OCI-LY1 (cell line): ENCODE data around the gene TMEM176B.

Experiments
- EZH2 ChIP-seq: fragments of 200-600 bp; sonication (generic), shearing (Covaris generic); IDR thresholded peaks from 2 replicates; pipeline ENCODE4 v1.8.0; 2017; ENCODE audit warnings: borderline replicate concordance, mixed run types, mild to moderate bottlenecking, antibody characterized with exemption, low read length, moderate library complexity, mixed read lengths
- TF ChIP-seq, protein P1 (sequence below): fragments of 200-600 bp; sonication (generic), shearing (Covaris generic); IDR thresholded peaks from 2 replicates; pipeline ENCODE4 v1.5.1; 2017; ENCODE audit warnings: mild to moderate bottlenecking, antibody characterized with exemption, low read length, moderate library complexity, mixed read lengths

DNA sequence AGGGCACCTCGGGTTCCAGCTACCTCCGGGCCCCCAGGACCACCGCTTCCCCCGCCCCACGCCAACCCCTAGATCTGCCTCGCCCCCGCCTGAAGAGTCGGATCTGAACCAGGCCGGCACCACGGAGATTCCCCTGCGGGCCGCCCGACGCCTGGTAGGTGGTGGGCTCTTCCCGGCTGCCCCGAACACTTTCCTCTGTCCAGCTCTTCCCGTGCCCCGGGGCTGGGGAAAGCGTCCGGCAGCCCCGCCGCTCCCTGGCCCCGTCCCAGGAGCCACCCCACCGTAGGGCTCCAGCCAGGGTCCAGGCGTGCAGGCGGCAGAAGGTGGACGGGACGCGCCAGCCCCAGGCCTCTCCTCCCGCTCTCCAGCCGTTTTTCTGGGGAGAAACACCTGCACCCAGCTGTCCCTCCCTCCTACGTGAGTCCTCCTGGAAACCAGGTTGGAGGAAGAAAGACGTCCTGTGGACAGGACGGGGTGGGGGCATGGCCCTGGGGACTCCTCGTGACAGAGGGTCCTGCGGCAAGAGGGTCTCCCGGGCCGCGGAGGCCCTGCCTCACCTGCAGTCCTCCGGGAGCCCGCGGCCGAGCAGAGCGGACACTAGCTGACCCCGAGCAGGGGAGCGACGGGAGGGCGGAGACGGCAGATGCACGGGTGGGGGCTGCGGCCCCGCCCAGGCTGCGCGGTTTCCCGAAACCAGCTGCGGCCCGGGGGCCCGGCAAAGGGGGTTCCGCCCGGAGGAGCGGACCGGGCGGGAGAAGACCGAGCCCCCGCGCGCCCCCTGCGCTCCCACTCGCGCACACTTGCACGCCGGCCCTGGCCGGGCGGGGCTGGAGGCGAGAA is at the start of gene TMEM176B:
- TF ChIP-seq, protein P1, sequence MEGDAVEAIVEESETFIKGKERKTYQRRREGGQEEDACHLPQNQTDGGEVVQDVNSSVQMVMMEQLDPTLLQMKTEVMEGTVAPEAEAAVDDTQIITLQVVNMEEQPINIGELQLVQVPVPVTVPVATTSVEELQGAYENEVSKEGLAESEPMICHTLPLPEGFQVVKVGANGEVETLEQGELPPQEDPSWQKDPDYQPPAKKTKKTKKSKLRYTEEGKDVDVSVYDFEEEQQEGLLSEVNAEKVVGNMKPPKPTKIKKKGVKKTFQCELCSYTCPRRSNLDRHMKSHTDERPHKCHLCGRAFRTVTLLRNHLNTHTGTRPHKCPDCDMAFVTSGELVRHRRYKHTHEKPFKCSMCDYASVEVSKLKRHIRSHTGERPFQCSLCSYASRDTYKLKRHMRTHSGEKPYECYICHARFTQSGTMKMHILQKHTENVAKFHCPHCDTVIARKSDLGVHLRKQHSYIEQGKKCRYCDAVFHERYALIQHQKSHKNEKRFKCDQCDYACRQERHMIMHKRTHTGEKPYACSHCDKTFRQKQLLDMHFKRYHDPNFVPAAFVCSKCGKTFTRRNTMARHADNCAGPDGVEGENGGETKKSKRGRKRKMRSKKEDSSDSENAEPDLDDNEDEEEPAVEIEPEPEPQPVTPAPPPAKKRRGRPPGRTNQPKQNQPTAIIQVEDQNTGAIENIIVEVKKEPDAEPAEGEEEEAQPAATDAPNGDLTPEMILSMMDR = no peak
- no peak for TF ChIP-seq EZH2
